ENCODE measurements around the gene AWAT2.

The AWAT2 gene

GRCh38 chrX:70049925-70050324, at the start of gene AWAT2:
Gene AWAT2 (minus strand): TSS chrX:70049938. CDS start chrX:70049932, 6 bp downstream.
- peak; percentile 12 for DNase-seq (ENCODE audit: low read depth)
- no peak for TF ChIP-seq CTCF (conservative IDR thresholded peaks at IDR 0.05; ENCODE audit: control insufficient read depth, insufficient read depth, low read depth, low read length)
- no peak within 1 kb of the TSS for H3K4me3 ChIP-seq (ENCODE audit: control insufficient read depth, low read depth, low read length)

DNA sequence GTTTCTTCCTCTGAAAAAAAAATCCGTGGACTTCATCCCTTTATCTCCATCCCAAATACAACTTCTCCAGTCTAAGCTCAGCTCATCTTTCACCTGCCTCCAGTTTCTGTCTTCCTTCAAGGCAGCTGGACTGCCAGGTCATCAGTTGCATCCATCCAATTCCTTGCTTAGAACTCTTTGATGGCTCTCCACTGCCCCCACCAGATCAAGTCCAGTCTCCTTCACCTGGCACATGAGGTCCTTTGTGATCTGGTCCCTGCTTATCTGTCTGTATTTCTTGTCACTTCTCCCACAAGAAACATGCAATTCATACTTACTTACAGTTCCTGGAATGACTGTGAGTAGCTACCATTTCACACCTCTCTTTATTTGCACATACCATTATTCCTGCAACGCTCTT, 46.3 kb upstream of the AWAT2 start:
- H3K4me3 ChIP-seq (ENCODE audit: control insufficient read depth, low read depth, low read length): no peak overlapping the region
- peak; percentile 24 for DNase-seq (ENCODE audit: low read depth)
- TF ChIP-seq CTCF (conservative IDR thresholded peaks at IDR 0.05; ENCODE audit: control insufficient read depth, insufficient read depth, low read depth, low read length): peak; percentile 29

DNA sequence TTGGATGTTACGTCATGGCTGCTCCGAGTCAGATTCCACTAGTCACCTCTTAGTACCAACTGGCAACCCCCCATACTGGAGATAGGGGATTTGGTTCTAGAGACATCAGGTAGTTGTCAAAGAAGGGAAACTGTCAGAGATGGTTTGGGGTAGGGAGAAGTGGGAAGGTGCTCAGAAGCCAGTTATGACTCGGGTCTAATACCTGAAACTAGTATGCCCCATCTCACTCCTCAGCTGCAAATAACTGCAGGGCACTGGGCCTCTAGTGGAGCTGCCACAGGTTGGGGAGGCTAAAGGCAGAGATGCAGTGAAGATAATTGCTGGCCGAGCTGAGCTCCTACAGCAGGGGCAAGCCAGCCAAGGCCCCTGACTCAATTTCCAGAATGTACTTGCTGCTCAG, 42.5 kb upstream of the AWAT2 start:
- no peak overlapping the region for H3K4me3 ChIP-seq (ENCODE audit: control insufficient read depth, low read depth, low read length)
- DNase-seq (ENCODE audit: low read depth): no peak
- no peak for TF ChIP-seq CTCF (conservative IDR thresholded peaks at IDR 0.05; ENCODE audit: control insufficient read depth, insufficient read depth, low read depth, low read length)

DNA sequence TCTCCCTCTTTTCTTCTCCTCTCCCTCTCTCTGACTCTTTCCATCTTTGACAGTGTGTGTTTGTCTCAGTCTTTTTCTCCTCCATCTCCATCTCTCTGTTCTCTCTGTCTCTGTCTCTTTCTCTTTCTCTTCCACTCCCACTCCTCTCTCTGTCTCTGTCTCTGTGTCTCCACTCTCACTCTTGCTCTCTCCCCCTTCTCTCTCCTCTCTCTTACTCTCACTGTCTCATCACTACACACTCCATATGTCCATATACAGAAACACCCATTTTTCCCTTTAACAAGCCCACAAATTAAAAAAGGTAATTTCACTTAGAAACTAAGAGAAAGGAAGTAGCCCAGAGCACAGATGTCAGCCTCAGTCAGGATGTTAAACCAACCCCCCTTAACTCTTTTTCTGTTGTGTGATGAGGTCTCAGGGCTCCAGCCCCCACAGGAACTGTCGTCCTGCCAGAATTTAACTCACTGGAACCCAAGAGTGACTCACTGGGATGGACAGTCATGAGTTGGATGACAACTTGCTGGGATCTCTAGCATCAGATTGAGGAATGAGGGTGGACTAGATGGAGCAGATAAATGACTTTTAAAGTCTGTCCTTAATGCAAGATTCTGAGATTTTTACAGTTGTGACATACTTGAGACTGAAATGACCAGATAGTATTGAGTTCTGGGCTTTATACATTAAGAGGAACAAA, 40.0 kb upstream of the AWAT2 start:
- no peak for TF ChIP-seq CTCF (conservative IDR thresholded peaks at IDR 0.05; ENCODE audit: control insufficient read depth, insufficient read depth, low read depth, low read length)
- DNase-seq (ENCODE audit: low read depth): peak; percentile 69
- no peak overlapping the region for H3K4me3 ChIP-seq (ENCODE audit: control insufficient read depth, low read depth, low read length)

GRCh38 chrX:70088751-70089150, 39.0 kb upstream of the AWAT2 start:
- no peak overlapping the region for H3K4me3 ChIP-seq (ENCODE audit: control insufficient read depth, low read depth, low read length)
- no peak for DNase-seq (ENCODE audit: low read depth)
- no peak for TF ChIP-seq CTCF (conservative IDR thresholded peaks at IDR 0.05; ENCODE audit: control insufficient read depth, insufficient read depth, low read depth, low read length)

GRCh38 chrX:70087857-70088630, 38.3 kb upstream of the AWAT2 start:
- H3K4me3 ChIP-seq (ENCODE audit: control insufficient read depth, low read depth, low read length): no peak overlapping the region
- TF ChIP-seq CTCF (conservative IDR thresholded peaks at IDR 0.05; ENCODE audit: control insufficient read depth, insufficient read depth, low read depth, low read length): no peak
- peak; percentile 19 for DNase-seq (ENCODE audit: low read depth)

All from fibroblast of mammary gland (primary cell).